Small intestine (tissue), 7 donors: ENCODE results near the gene MAT2B. TPM values are rescaled to one million over a fixed set of nuclear protein-coding genes. Genes with fewer than 3 reads are reported as not detected.
"Not testable (repeated sequence)": the region's sequence is repeated elsewhere in the genome, so short reads cannot be mapped to it uniquely, and the experiment has no call there.

Experiments used
- DNase-seq, 2 donors: peaks; one replicate each; pipeline versions ENCODE4 v3.0.0 to v3.0.0-alpha.2; 2013
- FAIRE-seq: peaks from 2 replicates; lab custom pipeline; 2012; peaks lifted over from hg19 to GRCh38; lab: Jason Lieb, UNC
- H3K27ac ChIP-seq, 3 donors: one replicate each; pipeline ENCODE4 v1.5.1; 2013; ENCODE audit warnings: low read length in 2 of 3, mild to moderate bottlenecking in 2 of 3, control low read depth in 1 of 3, inconsistent platforms in 1 of 3, low read depth in 1 of 3, moderate library complexity in 1 of 3
- H3K27me3 ChIP-seq, 3 donors: one replicate each; pipeline ENCODE4 v1.6.1; 2013; ENCODE audit warnings: low read length in 3 of 3, inconsistent platforms in 1 of 3; ENCODE audit not compliant: control insufficient read depth in 3 of 3, insufficient read depth in 3 of 3
- H3K36me3 ChIP-seq, 3 donors: one replicate each; pipeline ENCODE4 v1.6.1; 2013; ENCODE audit warnings: low read length in 3 of 3, inconsistent platforms in 1 of 3, low read depth in 1 of 3, mild to moderate bottlenecking in 1 of 3, moderate library complexity in 1 of 3; ENCODE audit not compliant: control insufficient read depth in 3 of 3, insufficient read depth in 2 of 3
- H3K4me1 ChIP-seq, 3 donors: one replicate each; pipeline ENCODE4 v1.6.1; 2013; ENCODE audit warnings: low read length in 2 of 3, inconsistent platforms in 1 of 3, low read depth in 1 of 3, mild to moderate bottlenecking in 1 of 3, moderate library complexity in 1 of 3; ENCODE audit not compliant: control insufficient read depth in 3 of 3, insufficient read depth in 2 of 3
- H3K4me3 ChIP-seq, 3 donors: one replicate each; pipeline ENCODE4 v1.5.1; 2013; ENCODE audit warnings: low read length in 3 of 3, control low read depth in 1 of 3, inconsistent platforms in 1 of 3, low read depth in 1 of 3, mild to moderate bottlenecking in 1 of 3, moderate library complexity in 1 of 3
- H3K9me3 ChIP-seq, 2 donors: one replicate each; pipeline ENCODE4 v1.6.1; 2013; ENCODE audit warnings: low read depth in 1 of 2, low read length in 1 of 2; ENCODE audit not compliant: control insufficient read depth in 2 of 2, insufficient read depth in 1 of 2
- WGBS, 3 donors: extraction: QIAGEN DNeasy Blood & Tissue Kit; methylation state at CpG; one replicate each; pipeline ENCODE4 v1.1.7; 2013; 5-methylcytosine and 5-hydroxymethylcytosine counted together
- polyA plus RNA-seq, 4 donors: library from polyadenylated mRNA; stranded (reverse) in 3 of 4; unstranded in 1 of 4; fragments of 200-250 nt in 3 of 4; fragments of 120-200 nt in 1 of 4; gene quantifications; one replicate each; pipeline versions ENCODE4 v1.2.1 to v1.2.3, GENCODE V29; 2013
- donor health status: healthy with polysubstance abuse.
- donor health status: control.
- donor health status: control.
- donor health status: Bipolar disorder and iron deficiency.
- donor health status: healthy.

Gene MAT2B
- polyA plus RNA-seq, 4 donors: 71.5 to 110 (median 83.1) TPM

DNA sequence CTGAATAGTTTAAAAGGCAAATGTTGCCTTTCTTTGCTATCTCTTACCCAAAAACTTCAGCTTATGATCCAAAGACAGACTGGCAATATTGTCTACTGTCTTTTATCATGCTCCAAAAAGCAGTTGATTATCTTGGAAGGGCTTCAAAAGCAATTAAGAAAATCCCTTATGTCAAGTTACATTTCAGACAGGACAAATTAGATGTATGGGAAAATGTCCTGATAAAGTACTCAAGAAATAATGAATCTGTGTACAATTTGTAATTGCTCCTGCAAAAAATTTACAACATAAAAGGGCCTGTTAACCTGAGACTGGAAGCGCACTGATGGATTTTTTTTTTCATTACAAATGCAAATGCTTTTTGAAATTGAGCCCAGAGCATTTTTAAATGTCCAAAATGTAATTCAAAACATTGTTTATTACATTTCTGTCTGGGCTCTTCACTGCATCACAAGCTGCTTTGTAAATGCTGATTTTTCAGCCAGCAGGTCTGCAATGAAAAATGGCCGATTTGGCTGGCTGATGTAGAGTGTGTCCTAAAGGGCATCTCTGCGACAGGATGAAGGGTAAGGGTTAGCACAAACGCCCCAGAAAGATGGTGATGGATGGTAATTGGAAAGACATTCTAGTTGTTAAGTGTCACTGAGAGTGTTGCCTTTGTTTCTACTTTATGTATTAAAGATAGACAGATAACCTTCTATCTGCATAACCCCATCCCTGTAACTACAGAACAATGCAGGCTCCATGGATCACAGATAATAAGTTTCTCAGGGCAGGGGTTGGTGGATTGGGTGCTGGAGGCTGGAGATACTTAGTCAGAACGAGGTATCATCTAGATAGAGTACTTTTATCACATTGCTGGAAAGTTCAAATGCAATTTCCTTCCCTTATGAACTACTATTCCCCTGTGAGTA, 27.0 kb downstream of the MAT2B start:
- Histone ChIP-seq H3K36me3 (no peaks in the 10 kb centered on the region), H3K9me3 (peaks cover 0 to 2% of the 10 kb centered on the region in 2 donors), H3K4me1 (peaks cover 0 to 13% (median 4%) of the 10 kb centered on the region in 3 donors), H3K27ac (no peak overlapping the region), H3K4me3 (no peak overlapping the region), H3K27me3 (no peaks in the 10 kb centered on the region)
- DNase-seq: no peak
- WGBS, 3 donors: 50 to 53% (median 51%) methylated on average over 5 of the region's 5 CpGs
- FAIRE-seq: no peak

GRCh38 chr5:163533223-163533622, 27.8 kb downstream of the MAT2B start:
- H3K36me3 ChIP-seq: no peaks in the 10 kb centered on the region
- H3K27me3 ChIP-seq: no peaks in the 10 kb centered on the region
- no peak for FAIRE-seq
- H3K4me3 ChIP-seq: no peak overlapping the region
- peaks cover 0 to 13% (median 4%) of the 10 kb centered on the region in 3 donors for H3K4me1 ChIP-seq
- WGBS, 3 donors: 60 to 86% (median 64%) methylated on average over 2 of the region's 2 CpGs
- no peak overlapping the region for H3K27ac ChIP-seq
- peaks cover 0 to 2% of the 10 kb centered on the region in 2 donors for H3K9me3 ChIP-seq
- DNase-seq: no peak

DNA sequence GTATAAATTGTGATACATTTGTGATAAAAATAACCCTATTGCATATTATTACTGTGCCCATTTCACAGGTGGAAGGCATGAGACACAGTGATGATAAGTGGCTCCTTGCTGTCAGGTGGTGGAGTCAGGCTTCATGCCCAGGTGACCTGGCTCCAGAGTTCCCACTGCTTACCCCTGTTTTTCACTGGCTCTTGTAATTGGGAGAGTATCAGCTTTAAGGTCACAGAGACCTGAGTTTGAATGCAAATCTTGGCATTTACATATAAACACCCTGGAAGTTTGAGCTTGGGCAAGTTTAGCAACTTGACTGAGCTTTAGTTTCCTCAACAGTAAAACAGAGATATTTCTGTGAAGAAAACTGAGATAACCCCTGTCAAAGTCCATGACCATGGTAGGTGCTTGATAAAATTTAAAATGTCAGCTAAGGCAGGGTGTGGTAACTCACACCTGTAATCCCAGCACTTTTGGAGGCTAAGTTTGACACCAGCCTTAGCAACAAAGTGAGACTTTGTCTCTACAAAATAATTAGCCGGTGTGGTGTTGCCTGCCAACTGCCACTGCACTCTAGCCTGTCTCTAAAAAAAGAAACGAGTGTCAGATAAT, 29.2 kb downstream of the MAT2B start:
- Histone ChIP-seq H3K4me1 (peaks cover 0 to 13% (median 4%) of the 10 kb centered on the region in 3 donors), H3K36me3 (no peaks in the 10 kb centered on the region), H3K27ac (peak overlapping the region in 1 of 3 donors; percentile 40), H3K4me3 (no peak overlapping the region), H3K27me3 (no peaks in the 10 kb centered on the region), H3K9me3 (peaks cover 0 to 2% of the 10 kb centered on the region in 2 donors)
- peak; percentile 63 to 85 for DNase-seq
- WGBS, 3 donors: 12 to 40% (median 34%) methylated on average over 2 of the region's 2 CpGs
- FAIRE-seq: no peak

GRCh38 chr5:163535290-163535689, 29.9 kb downstream of the MAT2B start:
- H3K27me3 ChIP-seq: no peaks in the 10 kb centered on the region
- no peaks in the 10 kb centered on the region for H3K36me3 ChIP-seq
- FAIRE-seq: no peak
- peaks cover 0 to 13% (median 4%) of the 10 kb centered on the region in 3 donors for H3K4me1 ChIP-seq
- WGBS, 3 donors: 15 to 47% (median 28%) methylated on average over 3 of the region's 3 CpGs
- H3K9me3 ChIP-seq: peaks cover 0 to 2% of the 10 kb centered on the region in 2 donors
- no peak overlapping the region for H3K4me3 ChIP-seq
- peak overlapping the region in 2 of 3 donors; percentile 36 to 52 for H3K27ac ChIP-seq
- peak; percentile 38 to 40 for DNase-seq

DNA sequence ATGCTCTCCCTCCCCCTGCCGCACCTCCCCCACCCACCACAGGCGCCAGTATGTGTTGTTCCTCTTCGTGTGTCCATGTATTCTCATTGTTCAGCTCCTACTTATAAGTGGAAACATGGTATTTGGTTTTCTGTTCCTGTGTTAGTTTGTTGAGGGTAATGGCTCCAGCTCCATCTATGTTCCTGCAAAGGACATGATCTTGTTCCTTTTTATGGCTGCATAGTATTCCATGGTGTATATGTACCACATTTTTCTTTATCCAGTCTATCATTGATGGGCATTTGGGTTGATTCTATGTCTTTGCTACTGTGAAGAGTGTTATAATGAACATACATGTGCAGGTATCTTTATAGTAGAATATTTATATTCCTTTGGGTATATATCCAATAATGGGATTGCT, 31.0 kb downstream of the MAT2B start:
- DNase-seq, H3K9me3 ChIP-seq, FAIRE-seq, H3K4me3 ChIP-seq, H3K36me3 ChIP-seq, H3K27me3 ChIP-seq, H3K27ac ChIP-seq: not testable (repeated sequence)
- 90 to 96% (median 90%) methylated on average over 3 of the region's 3 CpGs for WGBS, 3 donors
- H3K4me1 ChIP-seq: peaks cover 0 to 13% (median 4%) of the 10 kb centered on the region in 3 donors

GRCh38 chr5:163540696-163541095, 35.3 kb downstream of the MAT2B start:
- WGBS, 3 donors: 40 to 54% (median 44%) methylated on average over 1 of the region's 1 CpG
- H3K4me1 ChIP-seq: no peaks in the 10 kb centered on the region
- DNase-seq (peak; percentile 38 to 55), FAIRE-seq (no peak)
- H3K4me3 ChIP-seq: no peak overlapping the region
- no peaks in the 10 kb centered on the region for H3K9me3 ChIP-seq
- no peaks in the 10 kb centered on the region for H3K27me3 ChIP-seq
- no peaks in the 10 kb centered on the region for H3K36me3 ChIP-seq
- H3K27ac ChIP-seq: no peak overlapping the region

DNA sequence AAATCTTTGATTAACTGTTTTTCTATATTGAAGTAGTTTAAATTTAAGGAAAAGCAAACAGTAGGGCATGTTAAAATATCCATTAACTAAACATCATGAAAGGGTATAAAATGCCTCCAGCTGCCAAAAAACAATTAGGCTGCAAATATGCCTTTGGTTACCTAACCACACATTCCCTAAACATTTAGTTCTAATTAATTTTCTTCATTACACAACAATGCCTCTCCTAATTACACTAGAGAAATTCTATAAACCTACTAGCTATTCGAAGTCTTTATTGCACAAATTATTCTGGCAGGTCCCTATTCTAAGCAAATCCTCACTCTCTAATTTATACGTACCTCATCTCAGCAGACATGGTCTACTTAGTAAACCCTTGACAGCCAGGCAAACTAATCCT, 37.4 kb downstream of the MAT2B start:
- Histone ChIP-seq H3K4me3 (no peak overlapping the region), H3K27me3 (no peaks in the 10 kb centered on the region), H3K36me3 (no peaks in the 10 kb centered on the region), H3K4me1 (peaks cover 0 to 6% (median 0%) of the 10 kb centered on the region in 3 donors), H3K27ac (no peak overlapping the region), H3K9me3 (no peaks in the 10 kb centered on the region)
- DNase-seq: no peak
- FAIRE-seq: no peak
- 86 to 94% (median 93%) methylated on average over 2 of the region's 2 CpGs for whole genome bisulfite sequencing, 3 donors

DNA sequence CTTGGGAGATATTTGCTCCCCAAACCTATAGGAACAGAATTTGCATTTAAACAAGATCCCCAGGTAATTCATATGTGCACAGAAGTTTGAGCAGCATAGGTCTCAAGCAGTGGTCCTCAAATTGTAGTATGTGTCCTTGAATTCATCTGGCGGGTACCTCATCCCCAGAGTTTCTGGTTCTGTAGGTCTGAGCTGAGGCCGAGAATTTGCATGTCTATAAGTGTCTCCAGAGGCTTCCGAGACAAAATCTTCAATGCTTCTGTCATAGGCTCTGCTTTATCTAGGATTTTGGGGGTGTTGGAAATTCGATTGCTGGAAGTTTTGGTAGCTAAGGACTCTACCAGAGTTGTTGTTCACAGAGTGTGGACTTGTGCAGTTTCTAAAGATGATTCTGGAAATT, 38.6 kb downstream of the MAT2B start:
- Histone ChIP-seq H3K4me1 (peaks cover 0 to 6% (median 0%) of the 10 kb centered on the region in 3 donors), H3K27me3 (no peaks in the 10 kb centered on the region), H3K9me3 (no peaks in the 10 kb centered on the region), H3K36me3 (no peaks in the 10 kb centered on the region), H3K27ac (no peak overlapping the region), H3K4me3 (no peak overlapping the region)
- FAIRE-seq (no peak), DNase-seq (no peak)
- WGBS, 3 donors: 79 to 87% (median 84%) methylated on average over 4 of the region's 4 CpGs
